Measurements from ENCODE around the gene SMS.

The SMS gene

DNA sequence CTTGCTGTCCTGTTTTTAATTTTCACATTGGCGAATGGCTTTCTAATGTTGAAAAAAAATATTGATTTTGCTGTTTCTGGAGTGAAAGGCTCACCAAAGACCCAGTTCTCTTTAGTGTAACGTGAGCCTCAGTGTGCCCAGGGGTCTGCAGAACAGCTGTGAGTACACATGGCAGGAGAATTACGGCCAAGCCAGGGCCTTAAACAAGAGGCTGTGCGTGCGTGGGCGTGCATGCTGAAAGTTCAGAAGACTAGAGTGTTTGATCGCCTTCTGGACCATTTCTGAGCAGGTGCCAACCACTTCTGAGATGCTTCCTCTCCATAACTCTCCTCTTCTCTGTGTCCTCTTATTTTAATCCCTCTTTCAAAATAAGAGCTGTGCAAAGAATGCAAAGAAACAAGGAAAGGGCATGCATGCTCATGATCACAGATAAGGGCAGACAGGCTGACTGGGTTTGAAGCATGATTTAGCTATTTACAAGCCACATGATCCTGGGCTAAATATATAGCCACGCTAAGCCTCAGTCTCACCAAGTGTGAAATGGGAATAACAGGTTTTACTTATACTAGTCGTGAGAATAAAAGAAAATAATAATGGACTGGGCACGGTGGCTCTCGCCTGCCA lies 101.5 kb downstream of the SMS start:
- no peak overlapping the region for H3K9ac ChIP-seq
- no peaks in the 10 kb centered on the region for H3K27me3 ChIP-seq
- no peaks in the 10 kb centered on the region for H3K9me3 ChIP-seq
- H3K4me1 ChIP-seq, result no peaks in the 10 kb centered on the region
- H3K4me2 ChIP-seq, result no peak overlapping the region
- H3K36me3 ChIP-seq, result no peaks in the 10 kb centered on the region
- no peak overlapping the region for H3K27ac ChIP-seq
- no peaks in the 10 kb centered on the region for H4K20me1 ChIP-seq
- no peak for TF ChIP-seq Cebpa-rat (IDR thresholded peaks at IDR 0.05)
- H3K4me3 ChIP-seq, result no peak overlapping the region

DNA sequence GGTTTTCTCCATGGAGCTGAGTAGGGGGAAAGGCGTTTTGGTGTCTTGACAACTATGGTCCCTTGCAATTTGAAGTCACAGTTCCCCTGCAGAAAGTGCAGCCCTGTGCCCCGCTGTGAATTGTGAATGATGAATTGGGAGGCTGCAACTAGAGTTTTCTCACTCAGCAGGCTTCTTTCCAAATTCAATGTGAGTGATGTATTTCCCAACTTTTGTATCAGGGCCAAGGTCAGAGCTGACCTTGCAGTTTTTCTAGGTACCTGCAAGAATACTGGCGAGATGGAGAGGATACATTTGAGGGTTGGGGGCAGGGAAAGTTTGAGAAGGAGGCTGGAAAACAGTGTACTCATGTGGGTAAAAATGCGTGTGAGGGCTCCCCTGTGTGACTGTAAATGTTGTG lies 103.4 kb downstream of the SMS start:
- no peaks in the 10 kb centered on the region for H3K36me3 ChIP-seq

More for the DNA sequence above, 103.4 kb downstream of the SMS start:
- no peaks in the 10 kb centered on the region for H3K4me1 ChIP-seq
- no peak overlapping the region for H3K27ac ChIP-seq
- no peak for TF ChIP-seq Cebpa-rat (IDR thresholded peaks at IDR 0.05)
- no peaks in the 10 kb centered on the region for H4K20me1 ChIP-seq
- no peak overlapping the region for H3K4me3 ChIP-seq
- H3K4me2 ChIP-seq, result no peak overlapping the region
- no peaks in the 10 kb centered on the region for H3K27me3 ChIP-seq
- no peaks in the 10 kb centered on the region for H3K9me3 ChIP-seq
- H3K9ac ChIP-seq, result no peak overlapping the region

Measured in BLaER1 (cell line).